Astrocyte of the cerebellum (primary cell): ENCODE results near the gene ELL2.
"Not testable (repeated sequence)": the region's sequence is repeated elsewhere in the genome, so short reads cannot be mapped to it uniquely, and the experiment has no call there.

ENCODE experiments used
- DNase-seq: peaks from one replicate; pipeline ENCODE4 v3.0.0-alpha.2; 2011; ENCODE audit warnings: low read depth
- H3K4me3 ChIP-seq: 2 replicates; pipeline ENCODE4 v1.5.1; 2011; ENCODE audit warnings: mild to moderate bottlenecking, low read depth, low read length, moderate library complexity
- in situ Hi-C: cut with HindIII; loops from 2 replicates; pipeline ENCODE4 v1.10.0; 2017; ENCODE audit warnings: low sequenced_read_pairs
- TF ChIP-seq, protein P1 (sequence below): IDR thresholded peaks from 2 replicates; pipeline ENCODE4 v1.5.1; 2012; ENCODE audit warnings: low read length, low read depth, moderate library complexity, mild to moderate bottlenecking; ENCODE audit errors: missing control alignments

The ELL2 gene

GRCh38 chr5:95931079-95931833 lies 30.4 kb downstream of the ELL2 start:
- TF ChIP-seq, protein P1, sequence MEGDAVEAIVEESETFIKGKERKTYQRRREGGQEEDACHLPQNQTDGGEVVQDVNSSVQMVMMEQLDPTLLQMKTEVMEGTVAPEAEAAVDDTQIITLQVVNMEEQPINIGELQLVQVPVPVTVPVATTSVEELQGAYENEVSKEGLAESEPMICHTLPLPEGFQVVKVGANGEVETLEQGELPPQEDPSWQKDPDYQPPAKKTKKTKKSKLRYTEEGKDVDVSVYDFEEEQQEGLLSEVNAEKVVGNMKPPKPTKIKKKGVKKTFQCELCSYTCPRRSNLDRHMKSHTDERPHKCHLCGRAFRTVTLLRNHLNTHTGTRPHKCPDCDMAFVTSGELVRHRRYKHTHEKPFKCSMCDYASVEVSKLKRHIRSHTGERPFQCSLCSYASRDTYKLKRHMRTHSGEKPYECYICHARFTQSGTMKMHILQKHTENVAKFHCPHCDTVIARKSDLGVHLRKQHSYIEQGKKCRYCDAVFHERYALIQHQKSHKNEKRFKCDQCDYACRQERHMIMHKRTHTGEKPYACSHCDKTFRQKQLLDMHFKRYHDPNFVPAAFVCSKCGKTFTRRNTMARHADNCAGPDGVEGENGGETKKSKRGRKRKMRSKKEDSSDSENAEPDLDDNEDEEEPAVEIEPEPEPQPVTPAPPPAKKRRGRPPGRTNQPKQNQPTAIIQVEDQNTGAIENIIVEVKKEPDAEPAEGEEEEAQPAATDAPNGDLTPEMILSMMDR = no peak
- in situ Hi-C loops = no loop called here
- no peak overlapping the region for H3K4me3 ChIP-seq
- DNase-seq = no peak

GRCh38 chr5:95930141-95930930 lies 31.3 kb downstream of the ELL2 start:
- in situ Hi-C loops = no loop called here
- DNase-seq = no peak
- no peak overlapping the region for H3K4me3 ChIP-seq
- TF ChIP-seq, protein P1 = no peak

GRCh38 chr5:95928724-95929253 lies 32.9 kb downstream of the ELL2 start:
- no peak overlapping the region for H3K4me3 ChIP-seq
- DNase-seq = no peak
- TF ChIP-seq, protein P1 = no peak
- in situ Hi-C loops = no loop called here

DNA sequence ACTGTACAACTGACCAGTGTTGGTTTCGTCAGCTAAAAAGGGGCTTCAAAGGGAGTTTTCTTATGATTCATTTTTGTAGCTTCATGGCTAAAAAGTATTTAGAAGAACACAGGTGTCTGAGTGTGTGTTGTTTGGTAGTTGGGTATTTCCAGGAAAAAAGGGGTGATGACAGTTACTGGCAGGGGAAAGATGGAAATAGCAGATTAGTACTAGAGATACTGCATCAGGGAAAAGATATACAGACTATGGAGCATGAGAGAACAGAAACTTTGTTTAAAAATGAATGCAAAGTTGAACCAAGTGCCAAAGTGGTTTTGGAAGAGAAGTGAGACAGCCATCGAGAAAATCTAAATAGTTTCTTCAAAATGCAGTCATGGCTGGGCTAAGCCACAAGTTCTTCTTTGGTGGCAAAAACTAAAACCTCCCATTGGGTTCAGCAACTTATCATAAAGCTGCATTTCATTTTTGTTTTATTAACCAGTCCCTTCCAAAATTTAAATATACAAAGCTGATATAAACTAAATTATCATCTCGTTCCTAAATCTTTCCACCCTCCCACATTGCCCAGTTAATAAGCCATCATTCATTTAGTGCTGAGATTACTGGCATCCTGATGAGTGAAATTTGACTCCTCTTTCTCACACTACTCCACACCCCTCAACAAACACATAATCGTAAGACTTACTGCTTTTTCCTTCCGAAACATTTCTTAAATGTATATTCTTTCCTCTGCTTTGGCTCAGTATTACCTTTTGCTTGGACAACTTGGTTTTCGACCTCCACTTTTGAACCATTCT lies 33.5 kb downstream of the ELL2 start:
- H3K4me3 ChIP-seq = no peak overlapping the region
- in situ Hi-C loops = no loop called here
- no peak for DNase-seq
- TF ChIP-seq, protein P1 = no peak

- H3K4me3 ChIP-seq, in situ Hi-C loops, DNase-seq: not testable (repeated sequence)
Measured at GRCh38 chr5:95927300-95927699, 34.4 kb downstream of the ELL2 start.

DNA sequence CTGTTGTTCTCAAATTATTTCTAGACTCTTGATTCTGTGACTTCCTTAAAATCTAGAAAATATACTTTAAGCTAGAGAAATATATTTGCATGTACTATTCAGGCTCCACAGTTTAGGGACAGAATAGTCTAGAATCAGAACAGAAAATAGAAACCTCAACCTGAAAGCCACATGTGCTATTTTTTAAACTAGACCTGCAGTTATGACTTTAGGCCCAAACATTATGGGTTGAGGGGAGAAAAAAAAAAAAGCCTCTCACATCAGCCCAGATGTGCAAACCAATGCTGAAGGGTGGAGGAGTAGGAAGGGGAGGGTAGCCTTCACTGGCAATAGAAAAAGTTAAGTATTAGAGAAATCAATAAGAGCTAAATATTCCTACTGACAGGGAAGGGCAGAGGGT lies 35.7 kb downstream of the ELL2 start:
- DNase-seq = no peak
- in situ Hi-C loops = no loop called here
- TF ChIP-seq, protein P1 = no peak
- no peak overlapping the region for H3K4me3 ChIP-seq
